GM18909 (cell line): ENCODE measurements around the gene CPNE5.
"Not testable (repeated sequence)": the region's sequence is repeated elsewhere in the genome, so short reads cannot be mapped to it uniquely, and the experiment has no call there.

ENCODE experiments used
- ATAC-seq: cut with Tn5 transposase; IDR thresholded peaks from one replicate; pipeline ENCODE4 v1.9.1; 2021; ENCODE audit warnings: mild to moderate bottlenecking; ENCODE audit not compliant: unreplicated experiment, poor library complexity

CPNE5 gene

GRCh38 chr6:36731622-36732310, 107.5 kb downstream of the CPNE5 start:
- ATAC-seq, result no peak

GRCh38 chr6:36730424-36731380, 108.5 kb downstream of the CPNE5 start:
- no peak for ATAC-seq

- ATAC-seq, result no peak
These were observed 110.1 kb downstream of the CPNE5 start for GRCh38 chr6:36729161-36729524.

- ATAC-seq, result no peak
These were observed 110.7 kb downstream of the CPNE5 start for GRCh38 chr6:36728289-36729160.

GRCh38 chr6:36727505-36728021, 111.7 kb downstream of the CPNE5 start:
- no peak for ATAC-seq

GRCh38 chr6:36725581-36725980, 113.7 kb downstream of the CPNE5 start:
- no peak for ATAC-seq

- no peak for ATAC-seq
These were observed 114.5 kb downstream of the CPNE5 start for GRCh38 chr6:36724514-36725390.

- ATAC-seq, result not testable (repeated sequence)
These were observed 115.3 kb downstream of the CPNE5 start for GRCh38 chr6:36723992-36724391.

GRCh38 chr6:36722879-36723278, 116.4 kb downstream of the CPNE5 start:
- ATAC-seq, result no peak

GRCh38 chr6:36722365-36722764, 116.9 kb downstream of the CPNE5 start:
- no peak for ATAC-seq

GRCh38 chr6:36721369-36722140, 117.7 kb downstream of the CPNE5 start:
- ATAC-seq, result no peak

GRCh38 chr6:36720251-36721141, 118.7 kb downstream of the CPNE5 start:
- ATAC-seq, result no peak

- ATAC-seq, result no peak
These were observed 120.1 kb downstream of the CPNE5 start for GRCh38 chr6:36719126-36719525.

GRCh38 chr6:36718560-36718959, 120.7 kb downstream of the CPNE5 start:
- ATAC-seq, result no peak

- ATAC-seq, result no peak
These were observed 121.2 kb downstream of the CPNE5 start for GRCh38 chr6:36717871-36718540.

- no peak for ATAC-seq
These were observed 121.9 kb downstream of the CPNE5 start for GRCh38 chr6:36717231-36717825.
